HUES48 (cell line): ENCODE results near the gene ZBTB37.
A peak's percentile ranks its signal among the peaks of the same experiment; 100 is the strongest.

Source experiments
- H3K27ac ChIP-seq: one replicate; pipeline ENCODE4 v1.7.0; 2013; ENCODE audit warnings: low read depth, low read length, inconsistent platforms
- H3K27me3 ChIP-seq: 2 replicates; pipeline ENCODE4 v1.6.1; 2013; ENCODE audit warnings: mild to moderate bottlenecking, low read length; ENCODE audit not compliant: control insufficient read depth, insufficient read depth
- H3K36me3 ChIP-seq: 2 replicates; pipeline ENCODE4 v1.6.1; 2013; ENCODE audit warnings: low read length; ENCODE audit not compliant: control insufficient read depth, insufficient read depth
- H3K4me1 ChIP-seq: 2 replicates; pipeline ENCODE4 v1.6.1; 2013; ENCODE audit warnings: mild to moderate bottlenecking, low read length; ENCODE audit not compliant: control insufficient read depth, insufficient read depth
- H3K4me3 ChIP-seq: 2 replicates; pipeline ENCODE4 v1.5.1; 2013; ENCODE audit warnings: mild to moderate bottlenecking, low read depth, low read length
- H3K9ac ChIP-seq: 2 replicates; pipeline ENCODE4 v1.6.1; 2013; ENCODE audit warnings: mild to moderate bottlenecking, low read depth, low read length, moderate library complexity
- H3K9me3 ChIP-seq: 2 replicates; pipeline ENCODE4 v1.6.1; 2013; ENCODE audit warnings: low read length; ENCODE audit not compliant: control insufficient read depth, insufficient read depth

ZBTB37 gene

DNA sequence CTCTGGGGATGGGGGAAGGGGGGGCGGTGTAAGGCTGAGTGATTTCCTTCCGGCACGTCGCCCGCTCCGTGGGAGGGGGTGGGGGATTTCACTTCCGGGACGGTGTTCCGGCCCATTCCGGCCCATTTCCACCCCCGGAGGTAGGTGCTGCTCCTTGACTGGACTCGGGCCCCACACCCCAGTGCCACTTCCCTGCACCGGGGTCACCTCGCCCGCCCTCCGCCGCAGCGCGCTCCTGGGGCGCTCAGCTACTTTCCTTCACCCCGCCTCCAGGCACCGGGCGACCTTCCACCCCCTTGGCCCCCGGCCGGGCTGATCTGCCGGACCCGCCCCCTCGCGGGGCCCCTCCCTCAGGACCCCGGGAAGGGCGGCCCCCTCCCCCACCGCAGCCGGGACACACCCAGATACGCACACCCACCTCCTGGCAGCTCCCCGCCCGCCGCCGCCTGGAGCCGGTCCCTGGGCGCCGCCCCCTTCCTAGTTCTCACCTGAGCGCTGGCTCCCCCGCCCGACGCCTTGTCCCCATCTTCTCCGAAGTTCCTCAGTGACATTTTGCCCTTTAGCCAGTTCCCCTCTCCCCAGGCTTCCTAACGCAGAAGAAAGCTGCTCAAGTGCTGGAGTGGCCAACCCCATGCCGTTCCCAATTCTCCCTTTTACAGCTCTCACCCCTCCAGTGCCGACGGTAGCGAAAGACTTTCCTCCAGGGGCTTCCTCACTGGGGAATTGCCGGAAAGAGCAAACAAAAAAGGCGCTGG, at the start of gene ZBTB37:
Gene ZBTB37, plus strand, starts transcription at position 115 of the 755 bp plus-strand sequence. CDS start 1,846 bp downstream, outside the sequence.
- H3K27me3 ChIP-seq = no peaks in the 10 kb centered on the region
- peaks cover 18% of the 10 kb centered on the region; the same call in 1 of the 2 replicates for H3K4me1 ChIP-seq
- H3K4me3 ChIP-seq = peak within 1 kb of the TSS; percentile 97
- H3K9ac ChIP-seq = peak within 1 kb of the TSS; percentile 99
- peak within 1 kb of the TSS; percentile 99 for H3K27ac ChIP-seq
- peaks cover 59% of the 10 kb centered on the region for H3K36me3 ChIP-seq
- H3K9me3 ChIP-seq = no peaks in the 10 kb centered on the region

- Histone ChIP-seq H3K9me3 (no peaks in the 10 kb centered on the region), H3K4me3 (no peak overlapping the region), H3K9ac (no peak overlapping the region), H3K27ac (no peak overlapping the region), H3K4me1 (peaks cover 4% of the 10 kb centered on the region; the same call in 1 of the 2 replicates), H3K27me3 (no peaks in the 10 kb centered on the region), H3K36me3 (peaks cover 24% of the 10 kb centered on the region)
Measured at GRCh38 chr1:173818459-173818858, 49.7 kb upstream of the ZBTB37 start.

DNA sequence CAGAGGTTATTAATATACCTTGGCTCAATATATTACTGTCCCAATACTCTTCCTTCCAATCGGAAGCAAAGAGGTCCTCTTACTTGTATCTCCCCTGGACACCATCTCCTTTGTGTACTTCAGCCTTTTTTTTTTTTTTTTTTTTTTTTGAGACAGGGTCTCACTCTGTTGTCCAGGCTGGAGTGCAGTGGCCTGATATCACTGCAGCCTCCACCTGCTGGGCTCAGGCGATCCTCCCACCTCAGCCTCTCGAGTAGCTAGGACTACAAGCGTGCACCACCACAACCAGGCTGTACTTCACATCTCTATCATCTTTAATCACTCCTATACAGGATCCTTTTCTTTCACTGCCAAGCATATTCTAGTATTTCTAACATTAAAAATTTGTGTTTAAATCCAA, 46.5 kb upstream of the ZBTB37 start:
- Histone ChIP-seq H3K36me3 (peaks cover 24% of the 10 kb centered on the region), H3K9me3 (no peaks in the 10 kb centered on the region), H3K27me3 (no peaks in the 10 kb centered on the region), H3K4me1 (peaks cover 4% of the 10 kb centered on the region; the same call in 1 of the 2 replicates), H3K9ac (no peak overlapping the region), H3K27ac (no peak overlapping the region), H3K4me3 (no peak overlapping the region)

DNA sequence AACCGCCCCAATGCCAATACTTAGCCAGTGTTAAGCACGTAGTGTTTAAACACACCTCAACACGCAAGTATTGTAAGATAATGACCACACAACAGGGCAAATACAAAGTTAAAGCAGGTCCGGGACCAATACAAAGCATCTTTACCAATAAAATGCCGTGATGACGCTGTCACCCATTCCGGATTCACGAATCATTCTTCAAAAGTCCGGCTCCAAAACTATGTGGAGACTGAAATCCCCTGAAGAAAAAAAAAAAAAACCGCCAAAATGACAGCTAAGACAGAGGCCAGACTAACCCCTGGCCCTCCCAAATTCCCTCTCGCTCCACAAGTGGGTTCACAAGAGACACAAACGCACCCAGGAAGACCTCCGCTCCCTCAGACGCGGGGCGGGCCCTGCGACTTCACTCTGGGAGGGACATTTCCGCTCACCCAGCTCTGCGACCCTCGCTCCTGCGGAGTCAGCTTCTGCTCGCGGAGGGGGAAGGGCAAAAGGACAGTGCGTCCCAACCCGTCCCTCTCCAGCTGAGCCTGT, 44.3 kb upstream of the ZBTB37 start:
- Histone ChIP-seq H3K27ac (peak overlapping the region; percentile 100), H3K4me3 (peak overlapping the region; percentile 97), H3K9me3 (no peaks in the 10 kb centered on the region), H3K4me1 (peaks cover 4% of the 10 kb centered on the region; the same call in 1 of the 2 replicates), H3K27me3 (no peaks in the 10 kb centered on the region), H3K9ac (peak overlapping the region; percentile 98), H3K36me3 (peaks cover 29% of the 10 kb centered on the region)

- H3K36me3 ChIP-seq = peaks cover 30% of the 10 kb centered on the region
- no peaks in the 10 kb centered on the region for H3K9me3 ChIP-seq
- H3K27ac ChIP-seq = peak within 1 kb of the TSS; percentile 100
- H3K9ac ChIP-seq = peak within 1 kb of the TSS; percentile 98
- H3K27me3 ChIP-seq = no peaks in the 10 kb centered on the region
- peaks cover 4% of the 10 kb centered on the region; the same call in 1 of the 2 replicates for H3K4me1 ChIP-seq
- peak within 1 kb of the TSS; percentile 97 for H3K4me3 ChIP-seq
Measured at GRCh38 chr1:173824315-173825081, 43.7 kb upstream of the ZBTB37 start, which contains the start of the genes CENPL and DARS2. Gene CENPL, minus strand, starts transcription at chr1:173824883. Its CDS starts 13,584 bp downstream, at chr1:173811299. Gene DARS2, plus strand, starts transcription at chr1:173824673. Its CDS starts 557 bp downstream, at chr1:173825230.

- Histone ChIP-seq H3K27me3 (no peaks in the 10 kb centered on the region), H3K36me3 (peaks cover 39% of the 10 kb centered on the region), H3K27ac (no peak overlapping the region), H3K9ac (no peak overlapping the region), H3K9me3 (no peaks in the 10 kb centered on the region), H3K4me3 (no peak overlapping the region), H3K4me1 (peaks cover 4% of the 10 kb centered on the region; the same call in 1 of the 2 replicates)
Measured at GRCh38 chr1:173827611-173828010, 40.6 kb upstream of the ZBTB37 start.

GRCh38 chr1:173832748-173833147, 35.4 kb upstream of the ZBTB37 start:
- Histone ChIP-seq H3K27ac (no peak overlapping the region), H3K9ac (no peak overlapping the region), H3K4me1 (no peaks in the 10 kb centered on the region), H3K36me3 (peaks cover 77% of the 10 kb centered on the region), H3K27me3 (no peaks in the 10 kb centered on the region), H3K9me3 (no peaks in the 10 kb centered on the region), H3K4me3 (no peak overlapping the region)

DNA sequence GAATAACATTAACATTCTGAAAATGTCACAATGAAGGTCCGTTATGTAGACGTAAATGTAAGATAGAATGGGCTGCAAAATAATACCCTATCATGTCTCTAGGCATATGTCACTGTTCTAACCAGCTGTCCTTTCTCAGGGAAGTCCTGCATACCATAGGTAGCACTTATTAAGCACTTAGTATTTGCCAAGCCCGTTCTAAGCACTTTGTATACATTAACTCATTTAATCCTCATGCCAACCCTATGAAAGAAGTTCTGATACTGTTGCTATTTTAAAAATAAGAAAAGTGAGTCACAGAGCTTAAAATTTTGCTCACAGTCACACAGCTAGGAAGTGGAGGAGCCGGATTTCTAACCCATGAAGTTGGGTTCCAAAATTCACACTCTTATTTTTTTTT, 16.1 kb upstream of the ZBTB37 start:
- H3K36me3 ChIP-seq = peaks cover 69% of the 10 kb centered on the region
- peaks cover 12% of the 10 kb centered on the region for H3K4me1 ChIP-seq
- H3K27ac ChIP-seq = peak overlapping the region; percentile 27
- no peak overlapping the region for H3K4me3 ChIP-seq
- H3K9me3 ChIP-seq = no peaks in the 10 kb centered on the region
- H3K27me3 ChIP-seq = no peaks in the 10 kb centered on the region
- no peak overlapping the region for H3K9ac ChIP-seq

DNA sequence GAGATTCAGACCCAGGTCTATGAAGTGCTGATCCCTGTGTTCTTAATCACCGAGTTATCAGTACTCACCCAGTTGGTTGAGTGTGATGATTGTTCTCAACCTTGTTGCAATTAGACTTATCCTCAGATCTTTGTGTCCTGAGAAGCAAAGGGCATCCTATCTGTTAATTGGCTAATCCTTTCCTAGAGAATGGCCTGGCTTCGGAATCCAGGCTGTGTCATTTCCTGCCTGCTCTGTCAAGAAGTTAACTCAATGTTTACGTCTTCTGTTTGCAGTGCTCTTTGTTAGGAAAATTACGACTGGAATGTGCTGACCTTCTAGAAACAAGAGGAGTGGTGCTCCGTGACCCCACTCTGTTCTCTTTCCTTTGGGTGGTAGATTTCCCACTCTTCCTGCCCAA, 15.1 kb upstream of the ZBTB37 start:
- Histone ChIP-seq H3K27me3 (no peaks in the 10 kb centered on the region), H3K4me3 (no peak overlapping the region), H3K4me1 (peaks cover 12% of the 10 kb centered on the region), H3K36me3 (peaks cover 73% of the 10 kb centered on the region), H3K9me3 (no peaks in the 10 kb centered on the region), H3K27ac (peak overlapping the region; percentile 90), H3K9ac (no peak overlapping the region)

DNA sequence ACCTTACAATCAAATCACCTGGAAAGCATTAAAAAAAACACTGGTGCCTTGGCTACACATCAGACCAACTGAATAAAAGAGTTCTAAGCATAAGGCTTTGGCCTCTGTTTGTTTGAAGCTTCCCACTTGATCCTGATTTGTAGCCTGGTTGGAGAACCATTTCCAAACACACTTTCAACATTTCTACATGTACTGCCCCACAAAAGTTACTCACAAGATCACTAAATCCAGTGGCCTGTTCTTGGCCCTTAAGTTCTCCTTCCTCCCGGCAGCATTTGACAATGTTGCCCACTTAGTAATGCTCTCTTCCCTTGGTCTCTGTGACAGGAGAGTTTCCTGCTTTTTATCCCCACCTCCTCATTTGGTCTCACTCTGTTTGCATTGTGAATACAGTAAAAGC, 12.2 kb upstream of the ZBTB37 start:
- Histone ChIP-seq H3K4me3 (no peak overlapping the region), H3K9ac (no peak overlapping the region), H3K27ac (no peak overlapping the region), H3K36me3 (peaks cover 72% of the 10 kb centered on the region), H3K4me1 (peaks cover 12% of the 10 kb centered on the region), H3K27me3 (no peaks in the 10 kb centered on the region), H3K9me3 (no peaks in the 10 kb centered on the region)
